ENCODE data around the gene GNAQ.

DNA sequence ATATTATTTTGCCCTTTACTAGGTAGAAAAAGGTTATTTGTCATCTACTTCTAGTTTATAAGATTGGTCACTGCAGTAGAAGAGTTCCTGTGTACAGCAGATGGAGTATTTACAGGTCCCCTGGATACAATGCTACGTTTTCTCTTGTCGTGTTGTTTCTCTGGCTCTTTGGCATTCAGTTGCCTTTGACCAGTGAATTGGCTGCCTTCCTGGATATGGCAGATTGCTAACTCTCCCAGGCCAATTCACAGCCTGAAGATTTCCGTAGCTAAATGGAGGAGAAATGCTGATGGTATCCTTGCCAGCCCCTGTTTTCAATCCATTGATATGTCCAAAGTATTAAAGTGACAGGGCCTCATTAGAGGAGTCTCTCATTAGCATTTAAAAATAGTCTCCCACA is 32.5 kb upstream of the GNAQ start:
- TF ChIP-seq, protein P1, sequence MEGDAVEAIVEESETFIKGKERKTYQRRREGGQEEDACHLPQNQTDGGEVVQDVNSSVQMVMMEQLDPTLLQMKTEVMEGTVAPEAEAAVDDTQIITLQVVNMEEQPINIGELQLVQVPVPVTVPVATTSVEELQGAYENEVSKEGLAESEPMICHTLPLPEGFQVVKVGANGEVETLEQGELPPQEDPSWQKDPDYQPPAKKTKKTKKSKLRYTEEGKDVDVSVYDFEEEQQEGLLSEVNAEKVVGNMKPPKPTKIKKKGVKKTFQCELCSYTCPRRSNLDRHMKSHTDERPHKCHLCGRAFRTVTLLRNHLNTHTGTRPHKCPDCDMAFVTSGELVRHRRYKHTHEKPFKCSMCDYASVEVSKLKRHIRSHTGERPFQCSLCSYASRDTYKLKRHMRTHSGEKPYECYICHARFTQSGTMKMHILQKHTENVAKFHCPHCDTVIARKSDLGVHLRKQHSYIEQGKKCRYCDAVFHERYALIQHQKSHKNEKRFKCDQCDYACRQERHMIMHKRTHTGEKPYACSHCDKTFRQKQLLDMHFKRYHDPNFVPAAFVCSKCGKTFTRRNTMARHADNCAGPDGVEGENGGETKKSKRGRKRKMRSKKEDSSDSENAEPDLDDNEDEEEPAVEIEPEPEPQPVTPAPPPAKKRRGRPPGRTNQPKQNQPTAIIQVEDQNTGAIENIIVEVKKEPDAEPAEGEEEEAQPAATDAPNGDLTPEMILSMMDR (IDR thresholded peaks at IDR 0.05) = no peak
- no peak for TF ChIP-seq POLR2A (IDR thresholded peaks at IDR 0.05)
